ENCODE data around the gene SPNS3. TPM values are rescaled to one million over a fixed set of nuclear protein-coding genes. Genes with fewer than 3 reads are reported as not detected.

The SPNS3 gene
- total RNA-seq, 2 donors from 2014 or later, result 2.4 to 5.8 TPM

DNA sequence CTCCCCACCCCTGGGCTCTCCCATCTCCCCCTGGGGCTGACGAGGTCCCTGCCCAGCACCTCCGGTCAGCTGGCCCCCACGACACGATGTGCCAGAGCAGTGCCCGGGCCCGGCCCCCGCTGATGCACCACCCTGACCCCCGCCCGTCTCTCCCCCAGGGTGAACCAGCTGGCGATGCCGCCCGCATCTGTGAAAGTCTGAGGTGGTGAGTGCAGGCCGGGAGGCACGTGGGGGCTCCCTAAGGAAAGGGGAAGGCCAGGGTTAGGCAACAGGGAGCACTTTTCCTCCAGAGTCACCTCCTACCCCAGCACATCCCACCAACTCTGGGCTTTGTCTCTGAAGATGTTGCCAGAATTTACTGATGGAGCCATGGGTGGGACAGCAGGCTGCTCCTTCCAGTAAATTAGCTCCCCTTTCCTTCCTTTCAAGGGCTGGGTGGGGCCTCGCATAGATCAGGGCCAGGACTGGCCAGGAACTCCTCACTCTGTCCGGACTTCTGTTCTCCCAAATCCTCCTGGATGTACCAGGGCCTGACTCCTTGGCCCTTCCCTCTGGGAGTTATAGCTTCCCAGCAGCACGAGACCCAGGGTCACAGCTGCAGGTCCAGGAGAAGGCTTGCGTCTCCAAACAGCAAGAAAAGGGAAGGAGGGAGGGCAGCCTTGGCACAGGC, 103.1 kb downstream of the SPNS3 start:
- Mint-ChIP-seq H3K9me3 (no peaks in the 10 kb centered on the region), H3K27ac (no peak overlapping the region), H3K4me3 (no peak overlapping the region), H3K4me1 (no peaks in the 10 kb centered on the region), H3K36me3 (ENCODE audit: low read depth) (peaks cover 27% of the 10 kb centered on the region), H3K27me3 (peaks cover 3% of the 10 kb centered on the region)
- ATAC-seq (replicated peaks), result no peak

Other genes starting within 250 kb of the SPNS3 start
- 10 to 100 TPM; 31.7 to 48.3 TPM for gene ANKFY1, start 170.0 kb upstream of the SPNS3 start, total RNA-seq
- gene UBE2G1, start 67.3 kb upstream of the SPNS3 start, total RNA-seq, result 10 to 100 TPM; 40.6 to 65.4 TPM
- under 1 TPM in 1 of 2 donors, not detected in 1; 0.45 TPM for gene SPNS2, start 64.9 kb downstream of the SPNS3 start, total RNA-seq
- gene MYBBP1A, start 121.4 kb downstream of the SPNS3 start, total RNA-seq, result 10 to 100 TPM; 47.5 to 95.4 TPM
- gene GGT6, start 126.6 kb downstream of the SPNS3 start, total RNA-seq, result not detected
- not detected for gene SMTNL2, start 150.6 kb downstream of the SPNS3 start, total RNA-seq
- under 1 TPM in 1 of 2 donors, not detected in 1; 0.24 TPM for gene ALOX15, start 207.7 kb downstream of the SPNS3 start, total RNA-seq